Activated CD4-positive, alpha-beta T cell treated with anti-CD3 and anti-CD28 coated beads, Interleukin-2, amount 10 ng/mL, durations not matched to agents 24 days and 14 days (primary cell): ENCODE measurements around the gene AGBL4. TPM values are rescaled to one million over a fixed set of nuclear protein-coding genes. Genes with fewer than 3 reads are reported as not detected.

Source experiments
- DNase-seq: peaks from one replicate; pipeline ENCODE4 v3.0.0; 2022
- H3K27ac Mint-ChIP-seq: one replicate; pipeline ENCODE4 v1.8.0; 2022; ENCODE audit warnings: mild to moderate bottlenecking, mixed read lengths
- H3K27me3 Mint-ChIP-seq: one replicate; pipeline ENCODE4 v1.8.0; 2022; ENCODE audit warnings: mixed read lengths
- H3K36me3 Mint-ChIP-seq: one replicate; pipeline ENCODE4 v1.8.0; 2022; ENCODE audit warnings: low read depth, mild to moderate bottlenecking, mixed read lengths
- H3K4me1 Mint-ChIP-seq: one replicate; pipeline ENCODE4 v1.8.0; 2021; ENCODE audit warnings: mixed read lengths
- H3K4me3 Mint-ChIP-seq: one replicate; pipeline ENCODE4 v1.8.0; 2022; ENCODE audit warnings: mild to moderate bottlenecking, moderate library complexity, mixed read lengths
- H3K9me3 Mint-ChIP-seq: one replicate; pipeline ENCODE4 v1.8.0; 2021; ENCODE audit warnings: mixed read lengths
- intact Hi-C: fragments of 100-400 bp; cut with micrococcal nuclease; formaldehyde crosslinking; loops from one replicate; pipeline ENCODE4 v1.15.1; 2023
- total RNA-seq: library from RNA; stranded (reverse); gene quantifications from 2 replicates; pipeline ENCODE4 v1.2.3, GENCODE V29; 2022

The AGBL4 gene
- total RNA-seq, 1 donor from 2014 or later = not detected

- intact Hi-C loops = no loop called here
- Mint-ChIP-seq H3K36me3 (no peaks in the 10 kb centered on the region), H3K27me3 (no peaks in the 10 kb centered on the region), H3K4me1 (no peaks in the 10 kb centered on the region), H3K27ac (no peak overlapping the region), H3K4me3 (no peak overlapping the region), H3K9me3 (no peaks in the 10 kb centered on the region)
- DNase-seq = no peak
These were observed 1377.9 kb downstream of the AGBL4 start for GRCh38 chr1:48645883-48646282.

- DNase-seq = no peak
- Mint-ChIP-seq H3K36me3 (no peaks in the 10 kb centered on the region), H3K9me3 (no peaks in the 10 kb centered on the region), H3K4me3 (no peak overlapping the region), H3K27ac (no peak overlapping the region), H3K27me3 (no peaks in the 10 kb centered on the region), H3K4me1 (no peaks in the 10 kb centered on the region)
- intact Hi-C loops = no loop called here
These were observed 1378.7 kb downstream of the AGBL4 start for GRCh38 chr1:48644905-48645605.

- Mint-ChIP-seq H3K4me3 (no peak overlapping the region), H3K36me3 (no peaks in the 10 kb centered on the region), H3K27me3 (no peaks in the 10 kb centered on the region), H3K9me3 (no peaks in the 10 kb centered on the region), H3K27ac (no peak overlapping the region), H3K4me1 (no peaks in the 10 kb centered on the region)
- no peak for DNase-seq
- intact Hi-C loops = no loop called here
These were observed 1379.4 kb downstream of the AGBL4 start for GRCh38 chr1:48644190-48644900.

- H3K27ac Mint-ChIP-seq = no peak overlapping the region
- no peaks in the 10 kb centered on the region for H3K36me3 Mint-ChIP-seq
- H3K4me1 Mint-ChIP-seq = no peaks in the 10 kb centered on the region
- no peaks in the 10 kb centered on the region for H3K9me3 Mint-ChIP-seq
- no peak for DNase-seq
- peaks cover 3% of the 10 kb centered on the region for H3K27me3 Mint-ChIP-seq
- no peak overlapping the region for H3K4me3 Mint-ChIP-seq
- intact Hi-C loops = no loop called here
These were observed 1380.6 kb downstream of the AGBL4 start for GRCh38 chr1:48643193-48643592.

- Mint-ChIP-seq H3K36me3 (no peaks in the 10 kb centered on the region), H3K4me3 (no peak overlapping the region), H3K9me3 (no peaks in the 10 kb centered on the region), H3K4me1 (no peaks in the 10 kb centered on the region), H3K27ac (no peak overlapping the region), H3K27me3 (peaks cover 4% of the 10 kb centered on the region)
- intact Hi-C loops = no loop called here
- DNase-seq = no peak
These were observed 1382.8 kb downstream of the AGBL4 start for GRCh38 chr1:48640836-48641492.

GRCh38 chr1:48629867-48630266 lies 1393.9 kb downstream of the AGBL4 start:
- no peak overlapping the region for H3K27ac Mint-ChIP-seq
- no peaks in the 10 kb centered on the region for H3K36me3 Mint-ChIP-seq
- intact Hi-C loops = no loop called here
- no peak overlapping the region for H3K4me3 Mint-ChIP-seq
- no peaks in the 10 kb centered on the region for H3K4me1 Mint-ChIP-seq
- H3K9me3 Mint-ChIP-seq = no peaks in the 10 kb centered on the region
- no peak for DNase-seq
- peaks cover 8% of the 10 kb centered on the region for H3K27me3 Mint-ChIP-seq

GRCh38 chr1:48627486-48627885 lies 1396.3 kb downstream of the AGBL4 start:
- DNase-seq = no peak
- H3K4me1 Mint-ChIP-seq = no peaks in the 10 kb centered on the region
- peaks cover 15% of the 10 kb centered on the region for H3K27me3 Mint-ChIP-seq
- no peak overlapping the region for H3K27ac Mint-ChIP-seq
- intact Hi-C loops = no loop called here
- no peak overlapping the region for H3K4me3 Mint-ChIP-seq
- H3K36me3 Mint-ChIP-seq = no peaks in the 10 kb centered on the region
- H3K9me3 Mint-ChIP-seq = no peaks in the 10 kb centered on the region

GRCh38 chr1:48619539-48619938 lies 1404.2 kb downstream of the AGBL4 start:
- Mint-ChIP-seq H3K4me1 (no peaks in the 10 kb centered on the region), H3K27me3 (peaks cover 11% of the 10 kb centered on the region), H3K4me3 (no peak overlapping the region), H3K27ac (no peak overlapping the region), H3K36me3 (no peaks in the 10 kb centered on the region), H3K9me3 (no peaks in the 10 kb centered on the region)
- DNase-seq = no peak
- intact Hi-C loops = no loop called here

GRCh38 chr1:48617252-48617651 lies 1406.5 kb downstream of the AGBL4 start:
- Mint-ChIP-seq H3K36me3 (no peaks in the 10 kb centered on the region), H3K27ac (no peak overlapping the region), H3K4me3 (no peak overlapping the region), H3K27me3 (peaks cover 8% of the 10 kb centered on the region), H3K9me3 (no peaks in the 10 kb centered on the region), H3K4me1 (no peaks in the 10 kb centered on the region)
- no peak for DNase-seq
- intact Hi-C loops = no loop called here

- H3K4me1 Mint-ChIP-seq = no peaks in the 10 kb centered on the region
- H3K9me3 Mint-ChIP-seq = no peaks in the 10 kb centered on the region
- peaks cover 8% of the 10 kb centered on the region for H3K27me3 Mint-ChIP-seq
- DNase-seq = no peak
- intact Hi-C loops = no loop called here
- H3K27ac Mint-ChIP-seq = no peak overlapping the region
- H3K4me3 Mint-ChIP-seq = no peak overlapping the region
- no peaks in the 10 kb centered on the region for H3K36me3 Mint-ChIP-seq
These were observed 1407.0 kb downstream of the AGBL4 start for GRCh38 chr1:48616710-48617109.

- intact Hi-C loops = no loop called here
- Mint-ChIP-seq H3K27me3 (peaks cover 6% of the 10 kb centered on the region), H3K27ac (no peak overlapping the region), H3K4me3 (no peak overlapping the region), H3K9me3 (no peaks in the 10 kb centered on the region), H3K36me3 (no peaks in the 10 kb centered on the region), H3K4me1 (no peaks in the 10 kb centered on the region)
- no peak for DNase-seq
These were observed 1411.9 kb downstream of the AGBL4 start for GRCh38 chr1:48611841-48612240.

GRCh38 chr1:48610628-48611542 lies 1412.9 kb downstream of the AGBL4 start:
- no peaks in the 10 kb centered on the region for H3K36me3 Mint-ChIP-seq
- H3K4me1 Mint-ChIP-seq = no peaks in the 10 kb centered on the region
- H3K9me3 Mint-ChIP-seq = no peaks in the 10 kb centered on the region
- no peak overlapping the region for H3K27ac Mint-ChIP-seq
- DNase-seq = no peak
- H3K4me3 Mint-ChIP-seq = no peak overlapping the region
- intact Hi-C loops = no loop called here
- H3K27me3 Mint-ChIP-seq = peaks cover 6% of the 10 kb centered on the region

- no peaks in the 10 kb centered on the region for H3K4me1 Mint-ChIP-seq
- no peaks in the 10 kb centered on the region for H3K36me3 Mint-ChIP-seq
- DNase-seq = no peak
- H3K9me3 Mint-ChIP-seq = no peaks in the 10 kb centered on the region
- H3K4me3 Mint-ChIP-seq = no peak overlapping the region
- no peak overlapping the region for H3K27ac Mint-ChIP-seq
- intact Hi-C loops = no loop called here
- H3K27me3 Mint-ChIP-seq = peaks cover 7% of the 10 kb centered on the region
These were observed 1414.9 kb downstream of the AGBL4 start for GRCh38 chr1:48608882-48609281.
